AG04450 (cell line): ENCODE measurements around the gene KIDINS220. TPM values are rescaled to one million over a fixed set of nuclear protein-coding genes. Genes with fewer than 3 reads are reported as not detected.

ENCODE experiments used
- CTCF ChIA-PET: fragments of 300-600, 350-600 bp; formaldehyde crosslinking; extraction: SDS; loops from one replicate; lab custom pipeline; 2022; ENCODE audit warnings: antibody characterized with exemption, inconsistent platforms; lab: Charles Lee
- POLR2A ChIA-PET: fragments of 350-600 bp; formaldehyde crosslinking; extraction: SDS; loops from one replicate; lab custom pipeline; 2021; ENCODE audit warnings: antibody characterized with exemption, inconsistent platforms; lab: Yijun Ruan, JAX
- DNase-seq: peaks from one replicate; pipeline ENCODE4 v3.0.0-alpha.2; 2011; ENCODE audit warnings: low read depth, low spot score
- H3K27ac ChIP-seq: one replicate; pipeline ENCODE4 v1.5.1; 2012; ENCODE audit warnings: low read depth, low read length, control low read depth
- H3K27me3 ChIP-seq: one replicate; pipeline ENCODE4 v1.6.0; 2012; ENCODE audit warnings: low read length; ENCODE audit not compliant: control insufficient read depth, insufficient read depth
- H3K4me3 ChIP-seq: 2 replicates; pipeline ENCODE4 v1.5.1; 2011; ENCODE audit warnings: mild to moderate bottlenecking, low read depth, low read length, control low read depth
- H3K9me3 ChIP-seq: 2 replicates; pipeline ENCODE4 v1.5.1; 2012; ENCODE audit warnings: low read length; ENCODE audit not compliant: control insufficient read depth, insufficient read depth
- polyA plus RNA-seq: library from polyadenylated mRNA; depleted of rRNA; stranded (reverse); fragments of >200 nt; gene quantifications from 2 replicates; pipeline ENCODE4 v1.2.3, GENCODE V29; 2011
- TF ChIP-seq, protein P1 (sequence below): IDR thresholded peaks from 2 replicates; pipeline ENCODE4 v1.5.1; 2011; ENCODE audit warnings: low read depth, low read length, control low read depth, inconsistent platforms

KIDINS220 gene
- polyA plus RNA-seq, 1 experiment, result 64.7 TPM

DNA sequence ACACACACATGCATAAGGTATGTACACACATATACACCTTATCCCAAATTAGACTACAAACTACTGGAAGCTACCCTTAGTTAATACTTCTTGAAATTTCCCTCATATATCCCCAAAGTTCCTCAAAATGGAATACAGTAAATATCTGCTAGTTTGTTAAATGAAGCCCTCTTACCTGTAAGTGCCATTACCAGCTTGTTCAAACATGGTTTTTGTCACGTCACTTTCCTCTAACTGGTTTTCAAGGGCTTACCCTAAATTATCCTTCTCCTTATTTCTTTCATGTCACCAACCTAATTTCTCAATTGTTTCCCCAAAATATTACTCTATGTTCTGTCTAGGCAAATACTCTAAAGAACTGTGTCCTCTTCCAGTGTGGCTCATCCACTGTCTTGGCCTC lies 24.4 kb upstream of the KIDINS220 start:
- DNase-seq, result no peak
- TF ChIP-seq, protein P1, sequence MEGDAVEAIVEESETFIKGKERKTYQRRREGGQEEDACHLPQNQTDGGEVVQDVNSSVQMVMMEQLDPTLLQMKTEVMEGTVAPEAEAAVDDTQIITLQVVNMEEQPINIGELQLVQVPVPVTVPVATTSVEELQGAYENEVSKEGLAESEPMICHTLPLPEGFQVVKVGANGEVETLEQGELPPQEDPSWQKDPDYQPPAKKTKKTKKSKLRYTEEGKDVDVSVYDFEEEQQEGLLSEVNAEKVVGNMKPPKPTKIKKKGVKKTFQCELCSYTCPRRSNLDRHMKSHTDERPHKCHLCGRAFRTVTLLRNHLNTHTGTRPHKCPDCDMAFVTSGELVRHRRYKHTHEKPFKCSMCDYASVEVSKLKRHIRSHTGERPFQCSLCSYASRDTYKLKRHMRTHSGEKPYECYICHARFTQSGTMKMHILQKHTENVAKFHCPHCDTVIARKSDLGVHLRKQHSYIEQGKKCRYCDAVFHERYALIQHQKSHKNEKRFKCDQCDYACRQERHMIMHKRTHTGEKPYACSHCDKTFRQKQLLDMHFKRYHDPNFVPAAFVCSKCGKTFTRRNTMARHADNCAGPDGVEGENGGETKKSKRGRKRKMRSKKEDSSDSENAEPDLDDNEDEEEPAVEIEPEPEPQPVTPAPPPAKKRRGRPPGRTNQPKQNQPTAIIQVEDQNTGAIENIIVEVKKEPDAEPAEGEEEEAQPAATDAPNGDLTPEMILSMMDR, result no peak
- Histone ChIP-seq H3K27me3 (no peaks in the 10 kb centered on the region), H3K27ac (no peak overlapping the region), H3K9me3 (no peaks in the 10 kb centered on the region), H3K4me3 (no peak overlapping the region)
- ChIA-PET CTCF (interaction anchor here (1.9 kb wide), 1 partner anchor 11 kb away, joined by 7 read pairs; no protein-coding TSS in a partner anchor), POLR2A (no interaction called here)

DNA sequence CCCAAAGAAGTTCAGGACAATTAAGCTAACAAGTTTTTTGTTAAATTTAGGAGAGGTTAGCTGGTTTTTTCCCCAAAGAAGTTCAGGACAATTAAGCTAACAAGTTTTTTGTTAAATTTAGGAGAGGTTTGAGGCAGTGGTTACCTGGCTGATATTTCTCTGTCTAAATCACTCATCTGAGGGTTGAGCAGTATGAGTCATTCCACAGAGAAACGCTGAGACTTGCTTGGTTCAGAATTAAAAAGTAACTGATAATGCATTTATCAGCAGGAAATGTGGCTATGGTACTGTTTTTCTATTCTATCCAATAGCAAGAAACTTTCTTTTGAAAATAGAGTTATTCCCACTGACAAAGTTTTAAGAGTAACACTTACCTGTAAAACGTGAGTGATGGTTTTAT lies 22.8 kb upstream of the KIDINS220 start:
- Histone ChIP-seq H3K27me3 (no peaks in the 10 kb centered on the region), H3K9me3 (no peaks in the 10 kb centered on the region), H3K4me3 (no peak overlapping the region), H3K27ac (no peak overlapping the region)
- ChIA-PET CTCF (interaction anchor here (0.6 kb wide), 1 partner anchor 394 kb away, joined by 4 read pairs; no protein-coding TSS in a partner anchor), POLR2A (no interaction called here)
- TF ChIP-seq, protein P1, result no peak
- no peak for DNase-seq

GRCh38 chr2:8858910-8859309 lies 21.5 kb upstream of the KIDINS220 start:
- Histone ChIP-seq H3K27ac (no peak overlapping the region), H3K27me3 (no peaks in the 10 kb centered on the region), H3K9me3 (no peaks in the 10 kb centered on the region), H3K4me3 (no peak overlapping the region)
- POLR2A ChIA-PET, result no interaction called here
- no peak for DNase-seq
- TF ChIP-seq, protein P1, result no peak
- CTCF ChIA-PET, result no interaction called here

DNA sequence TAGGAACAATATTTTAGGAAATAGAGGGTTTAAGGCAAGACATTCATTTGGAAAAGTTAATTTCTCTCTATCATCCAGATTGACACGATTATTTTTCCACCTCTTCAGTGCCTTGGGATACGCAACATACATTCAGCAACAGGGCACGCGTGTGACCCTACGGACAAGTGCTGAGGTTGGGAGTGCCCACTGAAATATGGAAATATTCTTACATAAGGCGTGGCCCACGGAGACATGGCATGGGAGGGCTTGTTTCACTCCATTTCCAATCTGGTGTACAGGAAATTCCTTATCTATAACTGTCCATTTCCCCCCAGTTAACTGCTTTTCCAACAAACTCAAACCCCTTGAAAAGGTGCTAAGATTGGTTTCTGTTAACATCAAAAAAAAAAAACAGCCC lies 20.9 kb upstream of the KIDINS220 start:
- CTCF ChIA-PET, result no interaction called here
- TF ChIP-seq, protein P1, result no peak
- Histone ChIP-seq H3K9me3 (no peaks in the 10 kb centered on the region), H3K27ac (no peak overlapping the region), H3K27me3 (no peaks in the 10 kb centered on the region), H3K4me3 (no peak overlapping the region)
- POLR2A ChIA-PET, result no interaction called here
- no peak for DNase-seq

- Histone ChIP-seq H3K9me3 (no peaks in the 10 kb centered on the region), H3K27me3 (no peaks in the 10 kb centered on the region), H3K27ac (no peak overlapping the region), H3K4me3 (no peak overlapping the region)
- ChIA-PET CTCF (no interaction called here), POLR2A (no interaction called here)
- no peak for DNase-seq
- TF ChIP-seq, protein P1, result no peak
These were observed 20.3 kb upstream of the KIDINS220 start for GRCh38 chr2:8857709-8858108.
